Breast epithelium (tissue), 3 donors: Measurements from ENCODE around the gene PKD1.

Experiments used
- CTCF ChIP-seq, 3 donors: fragments of 450-650 bp; IDR thresholded peaks; one replicate each; pipeline ENCODE4 v1.5.1; 2016 to 2017; ENCODE audit warnings: antibody characterized with exemption in 3 of 3, mild to moderate bottlenecking in 3 of 3, moderate library complexity in 3 of 3
- POLR2A ChIP-seq: fragments of 450-650 bp; IDR thresholded peaks from one replicate; pipeline ENCODE4 v1.6.1; 2016; ENCODE audit warnings: antibody characterized with exemption, mild to moderate bottlenecking, moderate library complexity
- POLR2AphosphoS5 ChIP-seq, 3 donors: sonication (generic); formaldehyde crosslinking; IDR thresholded peaks; one replicate each; pipeline ENCODE4 v1.6.1; 2017; ENCODE audit warnings: antibody characterized with exemption in 3 of 3

- TF ChIP-seq POLR2A (no peak), CTCF (IDR thresholded peaks at IDR 0.05) (no peak), POLR2AphosphoS5 (IDR thresholded peaks at IDR 0.05) (no peak)
Measured at GRCh38 chr16:2077696-2078095, 58.0 kb downstream of the PKD1 start.
